Activated CD8-positive, alpha-beta memory T cell treated with anti-CD3 and anti-CD28 coated beads, Interleukin-2, amount 50 U/mL, for 24 hours (primary cell): ENCODE data around the gene MROH2A.
"Not testable (repeated sequence)": the region's sequence is repeated elsewhere in the genome, so short reads cannot be mapped to it uniquely, and the experiment has no call there.

Experiments used
- DNase-seq: peaks from one replicate; pipeline ENCODE4 v3.0.0-alpha.2; 2020; ENCODE audit errors: extremely low read depth

The MROH2A gene, protein sequence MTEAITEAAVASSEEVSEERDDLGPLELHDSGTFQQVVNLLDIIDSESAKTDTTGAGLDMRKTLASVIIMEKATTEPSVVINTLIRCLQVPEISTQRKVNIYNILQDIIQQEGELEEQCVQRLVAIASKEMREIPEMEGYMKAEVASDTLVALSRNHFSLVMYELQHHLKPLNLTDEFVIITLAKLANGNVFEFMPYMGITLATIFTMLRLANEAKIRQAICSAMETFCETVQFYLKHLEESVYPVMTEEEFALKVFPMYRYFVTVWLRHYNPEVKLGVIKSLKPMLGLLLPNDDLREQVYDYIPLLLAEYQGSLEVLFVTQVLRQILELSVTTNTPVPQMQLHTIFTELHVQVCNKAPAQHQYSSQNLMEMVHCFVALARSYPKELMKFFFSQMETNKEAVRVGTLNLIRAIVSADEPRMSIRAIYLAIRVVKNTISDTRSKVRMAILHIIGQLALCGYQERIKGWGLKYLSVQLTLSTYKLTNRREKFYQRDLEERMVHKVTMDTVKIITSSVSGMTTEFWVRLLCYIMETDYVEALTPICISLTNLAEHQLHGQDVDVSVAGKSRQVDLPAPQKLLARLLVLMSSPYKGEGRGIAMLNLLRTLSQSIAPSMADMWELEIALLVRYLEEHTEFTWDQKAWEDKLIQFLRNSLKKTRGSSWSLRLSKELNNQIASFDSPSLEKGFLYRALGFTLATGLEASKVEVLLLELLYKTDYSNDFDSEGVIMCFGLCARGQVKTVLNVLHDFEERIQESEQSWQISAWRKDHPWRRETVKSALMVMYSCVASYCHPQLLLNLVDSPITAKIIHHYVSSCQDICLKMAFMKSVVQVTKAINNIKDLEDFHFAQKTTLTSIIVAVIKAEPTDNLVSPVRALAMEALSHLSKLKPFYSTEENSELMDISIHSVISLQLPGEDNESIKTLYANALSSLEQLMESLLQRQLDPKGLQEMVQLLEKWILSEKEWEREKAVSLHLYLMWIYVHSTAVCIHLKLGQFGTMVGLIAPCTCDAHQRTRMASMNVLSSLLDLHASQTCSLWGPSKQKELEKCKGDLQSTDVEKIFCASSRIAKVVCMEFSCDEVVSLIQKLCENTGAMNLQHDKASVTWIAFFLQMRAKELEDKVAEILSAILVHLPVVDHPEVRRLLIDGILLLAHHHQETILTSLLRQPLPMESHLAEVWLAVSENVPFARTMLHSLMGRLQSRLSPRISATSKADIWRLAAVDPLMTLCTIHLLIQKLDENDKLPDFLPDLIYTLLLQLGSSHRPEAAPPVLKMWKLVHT (N-terminal part only)

DNA sequence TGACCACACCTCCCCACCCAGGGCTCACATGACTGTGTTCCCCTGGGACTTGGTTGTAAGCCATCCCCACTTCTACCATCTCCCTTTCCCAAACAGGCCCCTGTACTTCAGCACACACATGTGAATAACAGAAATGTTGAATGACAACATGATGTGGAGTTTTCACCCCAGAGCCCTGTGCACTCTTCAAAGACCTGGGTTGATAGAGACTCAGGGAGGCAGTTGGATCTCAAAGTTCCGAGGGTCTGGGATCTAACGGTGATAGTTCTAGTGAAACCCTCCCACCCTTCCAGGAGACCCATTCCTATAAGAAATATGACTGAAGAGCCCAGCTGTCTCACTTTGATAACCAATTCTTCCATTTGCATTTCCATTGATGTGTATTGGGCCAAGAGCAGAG is at the start of gene MROH2A:
TSS of gene MROH2A (plus strand) at position 301 of the 400 bp plus-strand sequence. CDS start 1,029 bp downstream, outside the sequence.
- no peak for DNase-seq

DNA sequence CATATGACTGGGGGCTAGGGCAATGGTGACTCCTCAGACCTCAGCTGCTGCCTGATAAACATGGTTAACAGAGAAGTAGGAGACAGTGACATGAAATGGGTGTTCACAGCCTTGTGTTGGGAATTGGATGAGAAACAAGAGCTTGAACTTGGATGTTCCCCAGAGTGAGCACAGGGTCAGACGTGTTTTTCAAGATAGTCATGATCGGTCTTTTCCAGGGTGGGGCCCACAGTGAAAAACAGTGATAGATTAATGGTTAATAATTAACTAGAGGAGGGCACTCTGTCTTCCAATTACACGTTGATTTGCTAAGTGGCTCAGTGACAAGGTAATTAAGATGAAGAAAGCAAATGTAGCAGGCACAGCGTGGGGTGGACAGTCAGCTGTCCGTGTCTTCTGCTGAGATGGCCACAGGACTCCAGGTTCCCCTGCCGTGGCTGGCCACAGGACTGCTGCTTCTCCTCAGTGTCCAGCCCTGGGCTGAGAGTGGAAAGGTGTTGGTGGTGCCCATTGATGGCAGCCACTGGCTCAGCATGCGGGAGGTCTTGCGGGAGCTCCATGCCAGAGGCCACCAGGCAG is 49.3 kb upstream of the MROH2A start, which contains the start of gene UGT1A3:
TSS of gene UGT1A3 (plus strand) at position 320 of the 579 bp plus-strand sequence. CDS start at position 405, 85 bp downstream.
- DNase-seq, result no peak

DNA sequence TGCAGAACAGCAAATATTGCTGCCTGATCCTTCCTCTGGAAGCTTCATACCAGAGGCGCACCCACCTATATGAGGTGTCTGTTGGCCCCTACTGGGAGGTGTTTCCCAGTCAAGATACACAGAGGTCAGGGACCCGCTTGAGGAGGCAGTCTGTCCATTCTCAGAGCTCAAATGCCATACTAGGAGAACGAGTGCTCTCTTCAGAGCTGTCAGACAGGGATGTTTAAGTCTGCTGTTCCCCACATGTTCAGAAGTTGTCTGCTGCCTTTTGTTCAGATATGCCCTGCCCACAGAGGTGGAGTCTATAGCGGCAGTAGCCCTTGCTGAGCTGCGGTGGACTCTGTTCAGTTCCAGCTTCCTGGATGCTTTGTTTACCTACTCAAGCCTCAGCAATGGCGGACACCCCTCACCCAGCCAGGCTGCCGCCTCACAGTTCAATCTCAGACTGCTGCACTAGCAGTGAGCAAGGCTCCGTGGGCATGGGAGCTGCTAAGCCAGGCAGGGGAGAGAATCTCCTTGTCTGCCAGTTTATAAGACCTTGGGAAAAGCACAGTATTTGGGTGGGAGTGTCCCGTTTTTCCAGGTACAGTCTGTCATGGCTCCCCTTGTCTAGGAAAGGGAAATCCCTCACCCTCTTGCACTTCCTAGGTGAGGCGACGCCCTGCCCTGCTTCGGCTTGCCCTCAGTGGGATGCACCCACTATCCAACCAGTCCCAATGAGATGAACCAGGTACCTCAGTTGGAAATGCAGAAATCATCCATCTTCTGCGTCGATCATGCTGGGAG is 41.1 kb upstream of the MROH2A start:
- not testable (repeated sequence) for DNase-seq

DNA sequence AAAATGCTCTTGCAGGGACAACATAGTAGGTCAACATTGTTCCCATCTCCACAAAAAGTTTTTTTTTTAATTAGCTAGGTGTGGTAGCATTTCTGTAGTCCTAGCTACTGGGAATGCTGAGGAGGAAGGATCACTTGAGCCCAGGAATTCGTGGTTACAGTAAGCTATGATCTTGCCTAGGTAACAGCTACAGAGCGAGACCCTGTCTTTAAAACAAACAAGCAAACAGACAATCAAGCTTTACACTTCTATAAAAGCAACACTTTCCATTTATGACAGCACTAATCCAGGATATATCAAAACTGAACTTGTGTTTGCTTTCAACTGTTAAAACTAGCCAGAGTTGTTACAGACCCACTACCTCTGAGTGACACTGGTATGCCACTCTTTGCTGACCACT is 37.3 kb upstream of the MROH2A start:
- DNase-seq, result no peak

DNA sequence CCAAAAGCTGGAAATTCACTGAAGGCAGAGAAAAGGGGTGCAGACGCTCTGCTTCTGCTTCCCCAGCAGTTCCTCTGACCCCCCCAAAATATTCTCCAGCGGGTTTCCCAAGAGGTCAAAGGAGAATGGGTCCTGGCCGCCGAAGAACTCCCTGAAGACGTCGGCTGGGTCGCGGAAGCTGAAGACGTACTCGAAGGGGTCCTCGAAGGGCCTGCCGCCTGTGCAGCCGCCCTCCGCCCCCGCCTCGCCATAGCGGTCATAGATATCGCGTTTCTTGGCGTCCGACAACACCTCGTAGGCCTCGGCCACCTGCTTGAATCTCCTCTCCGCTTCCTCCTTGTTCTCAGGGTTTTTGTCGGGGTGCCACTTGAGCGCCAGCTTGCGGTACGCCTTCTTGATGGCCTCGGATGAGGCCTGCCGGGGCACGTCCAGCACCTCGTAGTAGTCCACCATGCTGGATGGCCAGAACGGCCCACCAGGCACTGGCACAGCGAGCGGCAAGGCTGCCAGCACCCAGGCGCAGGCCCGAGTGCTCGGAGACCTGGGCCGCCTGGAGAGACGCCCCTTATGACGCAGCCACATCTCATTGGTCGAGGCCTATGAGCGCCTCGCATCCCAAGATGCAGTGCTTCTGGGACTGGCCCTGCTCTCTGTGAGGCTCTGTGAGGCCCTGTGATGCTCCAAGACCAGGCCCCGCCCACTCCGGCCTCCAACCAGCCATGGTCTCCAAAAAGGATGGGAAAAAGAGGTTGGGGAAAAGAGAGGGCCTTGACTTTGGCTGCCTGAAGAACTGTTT is 34.5 kb upstream of the MROH2A start:
- no peak for DNase-seq

DNA sequence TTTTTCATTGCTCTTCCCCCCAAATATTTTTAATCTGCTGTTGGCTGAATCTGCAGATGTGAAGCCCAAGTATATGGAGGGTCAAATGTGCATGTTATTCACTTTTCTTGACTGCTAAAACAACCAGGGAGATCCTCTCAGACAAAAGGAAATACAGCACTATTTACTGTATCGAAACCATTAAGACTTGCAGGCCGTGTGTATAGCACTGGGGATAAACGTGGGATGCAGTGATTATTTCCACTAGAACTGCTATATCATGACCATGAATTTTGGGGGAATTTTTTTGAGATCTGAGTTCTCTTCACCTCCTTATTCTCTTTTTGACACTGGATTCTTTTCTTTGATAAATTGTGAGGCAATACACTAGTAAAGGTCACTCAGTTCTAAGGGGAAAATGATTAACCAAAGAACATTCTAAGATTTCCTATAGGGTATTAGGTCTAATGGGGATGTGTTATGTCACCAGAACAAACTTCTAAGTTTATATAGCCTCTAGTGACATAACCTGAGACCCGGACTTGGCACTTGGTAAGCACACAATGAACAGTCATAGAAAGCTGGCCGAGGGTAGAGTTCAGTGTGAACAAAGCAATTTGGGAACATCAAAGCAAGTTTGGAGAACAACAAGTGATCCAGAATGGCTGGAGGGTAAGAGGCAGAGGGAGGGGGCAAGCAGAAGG is 32.9 kb upstream of the MROH2A start:
- no peak for DNase-seq

DNA sequence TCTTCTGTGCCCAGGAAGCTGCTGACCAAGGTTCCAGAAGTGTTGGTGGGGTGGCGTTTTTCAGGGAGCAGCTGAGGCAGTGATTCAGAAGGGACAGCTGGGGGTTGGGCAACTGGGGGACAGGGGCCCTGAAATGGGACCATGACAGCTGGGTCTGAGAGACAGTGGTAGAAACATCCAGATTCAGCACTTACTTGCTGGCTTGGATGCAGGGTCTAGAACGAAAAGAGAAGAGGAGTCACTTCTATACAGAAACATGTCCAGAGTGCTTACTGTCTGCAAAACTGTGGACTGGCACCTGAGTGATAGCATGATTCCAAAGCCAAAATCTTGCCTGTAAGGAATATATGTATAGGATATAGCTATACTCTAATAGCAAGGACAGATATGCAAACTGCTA is 32.3 kb upstream of the MROH2A start:
- not testable (repeated sequence) for DNase-seq

DNA sequence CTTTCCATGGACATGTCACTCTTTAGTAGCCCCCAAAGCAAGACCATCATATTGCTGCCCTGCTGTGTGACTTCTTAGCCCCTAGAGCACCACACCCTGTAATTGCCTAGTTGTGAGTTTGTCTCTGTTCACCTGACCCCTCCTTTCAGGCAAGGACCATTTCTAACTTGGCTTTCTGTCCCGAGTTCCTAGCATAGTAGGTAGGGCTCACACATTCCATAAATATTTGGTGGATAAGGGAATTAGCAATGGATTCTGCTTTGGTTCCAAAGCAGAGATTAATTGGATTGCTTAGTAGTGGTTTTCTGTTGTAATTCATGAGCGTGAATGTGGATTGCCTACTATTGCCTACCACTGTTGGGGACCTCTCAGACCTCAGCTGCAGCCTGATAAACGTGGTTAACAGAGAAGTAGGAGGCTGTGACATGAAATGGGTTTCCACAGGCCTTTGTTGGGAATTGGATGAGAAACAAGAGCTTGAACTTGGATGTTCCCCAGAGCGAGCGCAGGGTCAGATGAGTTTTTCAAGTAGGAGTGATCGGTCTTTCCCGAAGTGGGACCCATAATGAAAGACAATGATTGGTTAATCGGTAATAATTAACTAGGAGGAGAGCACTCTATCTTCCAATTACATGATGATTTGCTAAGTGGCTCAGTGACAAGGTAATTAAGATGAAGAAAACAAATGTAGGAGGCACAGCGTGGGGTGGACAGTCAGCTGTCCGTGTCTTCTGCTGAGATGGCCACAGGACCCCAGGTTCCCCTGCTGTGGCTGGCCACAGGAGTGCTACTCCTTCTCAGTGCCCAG is 31.5 kb upstream of the MROH2A start:
- DNase-seq, result no peak

DNA sequence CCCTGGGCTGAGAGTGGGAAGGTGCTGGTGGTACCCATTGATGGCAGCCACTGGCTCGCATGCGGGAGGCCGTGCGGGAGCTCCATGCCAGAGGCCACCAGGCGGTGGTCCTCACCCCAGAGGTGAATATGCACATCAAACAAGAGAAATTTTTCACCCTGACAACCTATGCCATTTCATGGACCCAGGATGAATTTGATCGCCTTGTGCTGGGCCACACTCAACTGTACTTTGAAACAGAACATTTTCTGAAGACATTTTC is 30.9 kb upstream of the MROH2A start:
- DNase-seq, result no peak

DNA sequence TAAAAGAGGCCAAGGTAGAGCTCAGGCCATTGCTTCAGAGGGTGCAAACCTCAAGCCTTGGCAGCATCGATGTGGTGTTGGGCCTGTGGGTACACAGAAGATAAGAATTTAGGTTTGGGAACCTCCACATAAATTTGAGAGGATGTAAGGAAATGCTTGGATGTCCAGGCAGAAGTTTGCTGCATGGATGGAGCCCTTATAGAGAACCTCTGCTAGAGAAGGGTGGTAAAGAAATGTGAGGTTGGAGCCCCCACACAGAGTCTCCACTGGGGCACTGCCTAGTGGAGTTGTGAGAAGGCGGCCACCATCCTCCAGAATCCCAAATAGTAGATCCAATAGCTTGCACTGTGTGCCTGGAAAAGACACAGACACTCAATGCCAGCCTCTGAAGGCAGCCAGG is 27.4 kb upstream of the MROH2A start:
- DNase-seq, result not testable (repeated sequence)

DNA sequence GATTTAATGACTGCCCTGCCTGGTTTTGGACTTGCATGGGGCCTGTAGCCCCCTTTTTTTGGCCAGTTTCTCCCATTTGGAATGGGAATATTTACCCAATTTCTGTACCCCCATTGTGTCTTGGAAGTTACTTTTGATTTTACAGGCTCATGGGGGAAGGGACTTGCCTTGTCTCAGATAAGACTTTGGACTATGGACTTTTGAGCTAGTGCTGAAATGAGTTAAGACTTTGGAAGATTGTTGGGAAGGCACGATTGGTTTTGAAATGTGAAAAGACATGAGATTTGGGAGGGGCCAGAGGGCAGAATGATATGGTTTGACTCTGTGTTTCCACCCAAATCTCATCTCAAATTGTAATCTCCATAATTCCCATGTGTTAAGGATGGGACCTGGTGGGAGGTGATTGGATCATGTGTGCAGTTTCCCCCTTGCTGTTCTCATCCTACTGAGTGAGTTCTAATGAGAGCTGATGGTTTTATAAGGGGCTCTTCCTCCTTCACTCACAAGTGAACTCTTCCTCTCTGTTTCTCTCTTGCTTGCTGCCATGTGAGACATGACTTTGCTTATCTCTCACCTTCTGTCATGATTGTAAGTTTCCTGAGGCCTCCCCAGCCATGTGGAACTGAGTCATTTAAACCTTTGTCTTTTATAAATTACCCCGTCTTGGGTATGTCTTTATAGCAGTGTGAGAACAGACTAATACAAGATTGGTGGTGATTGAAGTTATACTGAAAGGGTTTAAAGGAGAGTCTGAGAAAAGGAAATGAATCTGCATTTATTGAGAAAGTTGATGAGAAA is 26.7 kb upstream of the MROH2A start:
- DNase-seq, result not testable (repeated sequence)

DNA sequence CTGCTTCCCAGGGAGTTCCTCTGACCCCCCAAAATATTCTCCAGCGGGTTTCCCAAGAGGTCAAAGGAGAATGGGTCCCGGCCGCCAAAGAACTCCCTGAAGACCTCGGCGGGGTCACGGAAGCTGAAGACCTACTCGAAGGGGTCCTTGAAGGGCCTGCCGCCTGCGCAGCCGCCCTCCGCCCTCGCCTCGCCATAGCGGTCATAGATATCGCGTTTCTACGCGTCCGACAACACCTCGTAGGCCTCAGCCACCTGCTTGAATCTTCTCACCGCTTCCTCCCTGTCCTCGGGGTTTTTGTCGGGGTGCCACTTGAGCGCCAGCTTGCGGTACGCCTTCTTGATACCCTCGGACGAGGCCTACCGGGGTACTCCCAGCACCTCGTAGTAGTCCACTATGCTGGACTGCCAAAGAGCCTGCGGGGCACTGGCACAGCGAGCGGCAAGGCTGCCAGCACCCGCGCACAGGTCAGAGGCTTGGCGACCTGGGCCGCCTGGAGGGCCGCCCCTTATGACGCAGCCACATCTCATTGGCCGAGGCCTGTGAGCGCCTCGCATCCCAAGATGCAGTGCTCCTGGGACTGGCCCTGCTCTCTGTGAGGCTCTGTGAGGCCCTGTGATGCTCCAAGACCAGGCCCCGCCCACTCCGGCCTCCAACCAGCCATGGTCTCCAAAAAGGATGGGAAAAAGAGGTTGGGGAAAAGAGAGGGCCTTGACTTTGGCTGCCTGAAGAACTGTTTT is 23.1 kb upstream of the MROH2A start:
- no peak for DNase-seq

DNA sequence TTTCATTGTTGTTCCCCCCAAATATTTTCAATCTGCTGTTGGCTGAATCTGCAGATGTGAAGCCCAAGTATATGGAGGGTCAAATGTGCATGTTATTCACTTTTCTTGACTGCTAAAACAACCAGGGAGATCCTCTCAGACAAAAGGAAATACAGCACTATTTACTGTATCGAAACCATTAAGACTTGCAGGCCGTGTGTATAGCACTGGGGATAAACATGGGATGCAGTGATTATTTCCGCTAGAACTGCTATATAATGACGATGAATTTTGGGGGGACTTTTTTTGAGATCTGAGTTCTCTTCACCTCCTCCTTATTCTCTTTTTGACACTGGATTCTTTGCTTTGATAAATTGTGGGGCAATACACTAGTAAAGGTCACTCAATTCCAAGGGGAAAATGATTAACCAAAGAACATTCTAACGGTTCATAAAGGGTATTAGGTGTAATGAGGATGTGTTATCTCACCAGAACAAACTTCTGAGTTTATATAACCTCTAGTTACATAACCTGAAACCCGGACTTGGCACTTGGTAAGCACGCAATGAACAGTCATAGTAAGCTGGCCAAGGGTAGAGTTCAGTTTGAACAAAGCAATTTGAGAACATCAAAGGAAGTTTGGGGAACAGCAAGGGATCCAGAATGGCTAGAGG is 21.6 kb upstream of the MROH2A start:
- DNase-seq, result no peak

DNA sequence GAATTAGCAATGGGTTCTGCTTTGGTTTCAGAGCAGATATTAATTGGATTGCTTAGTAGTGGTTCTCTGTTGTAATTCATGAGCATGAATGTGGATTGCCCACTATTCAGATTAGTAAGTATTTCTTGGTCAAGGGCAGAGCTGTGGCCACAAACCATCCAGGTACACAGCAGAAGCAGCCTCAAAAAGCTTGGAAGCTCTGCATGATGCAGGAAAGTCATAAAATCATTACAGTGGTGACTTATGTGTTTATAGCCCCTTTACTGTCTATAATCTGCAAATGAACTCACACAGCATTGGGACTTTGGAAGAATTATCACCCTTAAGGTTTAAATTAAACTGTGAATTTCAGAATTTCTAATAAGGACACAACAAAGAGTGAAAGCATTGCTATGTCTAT is 20.0 kb upstream of the MROH2A start:
- DNase-seq, result no peak

DNA sequence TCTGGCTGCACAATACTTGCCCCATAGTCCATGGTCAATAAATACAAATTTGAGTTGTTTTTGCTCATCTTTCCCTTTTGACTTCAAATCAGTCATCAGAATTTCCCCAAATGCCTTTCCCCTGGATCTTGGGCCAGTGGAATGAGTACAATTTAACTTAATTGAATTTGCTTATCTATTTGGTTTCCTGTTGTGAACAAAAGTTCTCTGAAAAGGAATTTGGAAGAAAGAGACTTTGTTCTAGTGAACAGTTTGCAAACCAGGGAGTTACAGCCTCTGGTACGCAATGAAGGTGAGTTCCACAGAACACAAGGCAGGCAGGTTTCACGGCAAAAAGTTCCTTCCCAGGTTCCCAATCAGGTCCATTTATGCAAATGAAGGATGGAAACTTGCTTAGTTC is 19.3 kb upstream of the MROH2A start:
- DNase-seq, result no peak

DNA sequence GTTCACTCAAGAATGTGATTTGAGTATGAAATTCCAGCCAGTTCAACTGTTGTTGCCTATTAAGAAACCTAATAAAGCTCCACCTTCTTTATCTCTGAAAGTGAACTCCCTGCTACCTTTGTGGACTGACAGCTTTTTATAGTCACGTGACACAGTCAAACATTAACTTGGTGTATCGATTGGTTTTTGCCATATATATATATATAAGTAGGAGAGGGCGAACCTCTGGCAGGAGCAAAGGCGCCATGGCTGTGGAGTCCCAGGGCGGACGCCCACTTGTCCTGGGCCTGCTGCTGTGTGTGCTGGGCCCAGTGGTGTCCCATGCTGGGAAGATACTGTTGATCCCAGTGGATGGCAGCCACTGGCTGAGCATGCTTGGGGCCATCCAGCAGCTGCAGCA is 18.1 kb upstream of the MROH2A start, which contains the start of gene UGT1A1:
TSS of gene UGT1A1 (plus strand) at position 228 of the 400 bp plus-strand sequence. CDS start at position 246, 18 bp downstream.
- no peak for DNase-seq
